ENCODE measurements around the gene IRS1. TPM values are rescaled to one million over a fixed set of nuclear protein-coding genes. Genes with fewer than 3 reads are reported as not detected.

IRS1 gene
- total and polyA plus RNA-seq, 8 donors = 2.1 to 26.8 (median 11.9) TPM

DNA sequence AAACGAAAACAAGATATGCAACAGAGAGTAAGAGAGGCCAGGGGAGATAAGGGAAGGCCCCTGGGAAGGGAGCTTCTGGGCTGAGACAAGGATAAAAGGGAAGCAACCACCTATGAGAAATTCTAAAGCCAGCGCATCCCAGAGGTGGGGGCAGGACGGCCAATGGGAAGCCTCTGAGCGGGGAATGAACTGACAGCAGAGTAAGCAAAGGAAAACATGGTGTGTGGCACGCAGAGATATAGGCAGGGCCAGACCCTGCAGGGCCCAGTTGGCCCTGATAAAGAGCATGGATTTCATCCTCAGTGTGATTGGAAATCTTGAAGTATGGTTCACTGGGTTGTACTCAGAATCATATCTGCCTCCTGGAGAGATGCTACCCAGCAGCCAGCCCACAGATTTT is 78.7 kb downstream of the IRS1 start:
- peaks cover 0 to 21% (median 16%) of the 10 kb centered on the region in 4 donors for H3K4me1 ChIP-seq
- intact Hi-C loops (cut with DNase I; ENCODE audit: low total_unique reads) = no loop called here
- H3K27me3 ChIP-seq = no peaks in the 10 kb centered on the region
- TF ChIP-seq POLR2AphosphoS5 (IDR thresholded peaks at IDR 0.05) = no peak
- TF ChIP-seq POLR2A (IDR thresholded peaks at IDR 0.05) = no peak
- no peak for TF ChIP-seq EP300 (IDR thresholded peaks at IDR 0.05)
- TF ChIP-seq, protein P1, sequence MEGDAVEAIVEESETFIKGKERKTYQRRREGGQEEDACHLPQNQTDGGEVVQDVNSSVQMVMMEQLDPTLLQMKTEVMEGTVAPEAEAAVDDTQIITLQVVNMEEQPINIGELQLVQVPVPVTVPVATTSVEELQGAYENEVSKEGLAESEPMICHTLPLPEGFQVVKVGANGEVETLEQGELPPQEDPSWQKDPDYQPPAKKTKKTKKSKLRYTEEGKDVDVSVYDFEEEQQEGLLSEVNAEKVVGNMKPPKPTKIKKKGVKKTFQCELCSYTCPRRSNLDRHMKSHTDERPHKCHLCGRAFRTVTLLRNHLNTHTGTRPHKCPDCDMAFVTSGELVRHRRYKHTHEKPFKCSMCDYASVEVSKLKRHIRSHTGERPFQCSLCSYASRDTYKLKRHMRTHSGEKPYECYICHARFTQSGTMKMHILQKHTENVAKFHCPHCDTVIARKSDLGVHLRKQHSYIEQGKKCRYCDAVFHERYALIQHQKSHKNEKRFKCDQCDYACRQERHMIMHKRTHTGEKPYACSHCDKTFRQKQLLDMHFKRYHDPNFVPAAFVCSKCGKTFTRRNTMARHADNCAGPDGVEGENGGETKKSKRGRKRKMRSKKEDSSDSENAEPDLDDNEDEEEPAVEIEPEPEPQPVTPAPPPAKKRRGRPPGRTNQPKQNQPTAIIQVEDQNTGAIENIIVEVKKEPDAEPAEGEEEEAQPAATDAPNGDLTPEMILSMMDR (IDR thresholded peaks at IDR 0.05) = no peak
- no peak overlapping the region for H3K4me3 ChIP-seq
- 86 to 92% (median 89%) methylated on average over 5 of the region's 5 CpGs for WGBS, 5 donors
- no peak overlapping the region for H3K27ac ChIP-seq
- DNase-seq = no peak
- H3K9me3 ChIP-seq = no peaks in the 10 kb centered on the region
- H3K36me3 ChIP-seq = no peaks in the 10 kb centered on the region

GRCh38 chr2:226717719-226718118 is 81.9 kb downstream of the IRS1 start:
- no peak for TF ChIP-seq POLR2AphosphoS5 (IDR thresholded peaks at IDR 0.05)
- no peak for TF ChIP-seq EP300 (IDR thresholded peaks at IDR 0.05)
- TF ChIP-seq, protein P1 (IDR thresholded peaks at IDR 0.05) = no peak
- no peak for TF ChIP-seq POLR2A (IDR thresholded peaks at IDR 0.05)
- no peak for DNase-seq
- Histone ChIP-seq H3K36me3 (no peaks in the 10 kb centered on the region), H3K27ac (no peak overlapping the region), H3K4me1 (no peaks in the 10 kb centered on the region), H3K4me3 (no peak overlapping the region), H3K9me3 (no peaks in the 10 kb centered on the region), H3K27me3 (no peaks in the 10 kb centered on the region)
- intact Hi-C loops (cut with DNase I; ENCODE audit: low total_unique reads) = no loop called here
- WGBS, 5 donors = 80 to 96% (median 91%) methylated on average over 1 of the region's 1 CpG

DNA sequence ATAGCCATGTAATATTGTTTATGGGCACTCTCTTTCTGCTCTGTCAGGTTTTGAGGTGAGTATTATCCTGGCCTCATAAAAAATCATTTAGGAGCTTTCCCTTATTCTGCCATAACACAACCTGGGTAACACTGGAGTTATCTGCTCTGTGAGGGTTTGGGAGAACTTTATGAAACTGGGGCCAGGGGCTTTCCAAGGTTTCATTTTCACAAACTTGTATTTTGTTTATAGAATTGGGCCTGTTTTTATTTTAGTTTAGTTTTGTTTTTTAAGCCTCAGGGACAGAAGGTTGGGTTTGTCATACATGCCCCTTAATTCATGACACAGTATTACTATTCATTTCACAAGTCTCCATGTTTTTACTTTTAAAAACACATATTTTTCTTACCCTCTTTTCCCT is 83.5 kb downstream of the IRS1 start:
- no peaks in the 10 kb centered on the region for H3K9me3 ChIP-seq
- no peaks in the 10 kb centered on the region for H3K27me3 ChIP-seq
- no peaks in the 10 kb centered on the region for H3K36me3 ChIP-seq
- H3K4me1 ChIP-seq = no peaks in the 10 kb centered on the region
- no peak for DNase-seq
- no peak overlapping the region for H3K4me3 ChIP-seq
- intact Hi-C loops (cut with DNase I; ENCODE audit: low total_unique reads) = no loop called here
- H3K27ac ChIP-seq = no peak overlapping the region
- TF ChIP-seq, protein P1 (IDR thresholded peaks at IDR 0.05) = no peak
- TF ChIP-seq POLR2AphosphoS5 (IDR thresholded peaks at IDR 0.05) (no peak), EP300 (IDR thresholded peaks at IDR 0.05) (no peak), POLR2A (IDR thresholded peaks at IDR 0.05) (no peak)

- Histone ChIP-seq H3K4me1 (no peaks in the 10 kb centered on the region), H3K4me3 (no peak overlapping the region), H3K27me3 (no peaks in the 10 kb centered on the region), H3K36me3 (no peaks in the 10 kb centered on the region), H3K9me3 (no peaks in the 10 kb centered on the region), H3K27ac (no peak overlapping the region)
- 82 to 96% (median 87%) methylated on average over 3 of the region's 3 CpGs for WGBS, 5 donors
- TF ChIP-seq POLR2AphosphoS5 (IDR thresholded peaks at IDR 0.05) (no peak), EP300 (IDR thresholded peaks at IDR 0.05) (no peak), POLR2A (IDR thresholded peaks at IDR 0.05) (no peak)
- TF ChIP-seq, protein P1 (IDR thresholded peaks at IDR 0.05) = no peak
- intact Hi-C loops (cut with DNase I; ENCODE audit: low total_unique reads) = no loop called here
- no peak for DNase-seq
Measured at GRCh38 chr2:226715347-226715990, 84.2 kb downstream of the IRS1 start.

Measured in stomach (tissue), 9 donors.